Stimulated activated effector memory CD8-positive, alpha-beta T cell treated with anti-CD3 and anti-CD28 coated beads, Interleukin-12 subunit alpha, Interleukin-12 subunit beta, amount 100 ng/mL, for 72 hours (primary cell): Measurements from ENCODE around the gene CPZ.

Source experiments
- ATAC-seq: fragments of 150-1000 bp; cut with Tn5 transposase; 2 replicates; pipeline ENCODE4 v1.10.0; 2021
- DNase-seq, 2 donors: peaks; one replicate each; pipeline ENCODE4 v3.0.0; 2021 to 2022; ENCODE audit warnings: low spot score in 2 of 2
- H3K27ac Mint-ChIP-seq: one replicate; pipeline ENCODE4 v1.8.0; 2022; ENCODE audit warnings: mild to moderate bottlenecking, mixed read lengths
- H3K36me3 Mint-ChIP-seq: one replicate; pipeline ENCODE4 v1.8.0; 2022; ENCODE audit warnings: mild to moderate bottlenecking, mixed read lengths
- H3K4me1 Mint-ChIP-seq: one replicate; pipeline ENCODE4 v1.8.0; 2022; ENCODE audit warnings: mixed read lengths
- H3K4me3 Mint-ChIP-seq: one replicate; pipeline ENCODE4 v1.8.0; 2022; ENCODE audit warnings: mild to moderate bottlenecking, mixed read lengths
- H3K9me3 Mint-ChIP-seq: one replicate; pipeline ENCODE4 v1.8.0; 2022; ENCODE audit warnings: mixed read lengths

CPZ gene

DNA sequence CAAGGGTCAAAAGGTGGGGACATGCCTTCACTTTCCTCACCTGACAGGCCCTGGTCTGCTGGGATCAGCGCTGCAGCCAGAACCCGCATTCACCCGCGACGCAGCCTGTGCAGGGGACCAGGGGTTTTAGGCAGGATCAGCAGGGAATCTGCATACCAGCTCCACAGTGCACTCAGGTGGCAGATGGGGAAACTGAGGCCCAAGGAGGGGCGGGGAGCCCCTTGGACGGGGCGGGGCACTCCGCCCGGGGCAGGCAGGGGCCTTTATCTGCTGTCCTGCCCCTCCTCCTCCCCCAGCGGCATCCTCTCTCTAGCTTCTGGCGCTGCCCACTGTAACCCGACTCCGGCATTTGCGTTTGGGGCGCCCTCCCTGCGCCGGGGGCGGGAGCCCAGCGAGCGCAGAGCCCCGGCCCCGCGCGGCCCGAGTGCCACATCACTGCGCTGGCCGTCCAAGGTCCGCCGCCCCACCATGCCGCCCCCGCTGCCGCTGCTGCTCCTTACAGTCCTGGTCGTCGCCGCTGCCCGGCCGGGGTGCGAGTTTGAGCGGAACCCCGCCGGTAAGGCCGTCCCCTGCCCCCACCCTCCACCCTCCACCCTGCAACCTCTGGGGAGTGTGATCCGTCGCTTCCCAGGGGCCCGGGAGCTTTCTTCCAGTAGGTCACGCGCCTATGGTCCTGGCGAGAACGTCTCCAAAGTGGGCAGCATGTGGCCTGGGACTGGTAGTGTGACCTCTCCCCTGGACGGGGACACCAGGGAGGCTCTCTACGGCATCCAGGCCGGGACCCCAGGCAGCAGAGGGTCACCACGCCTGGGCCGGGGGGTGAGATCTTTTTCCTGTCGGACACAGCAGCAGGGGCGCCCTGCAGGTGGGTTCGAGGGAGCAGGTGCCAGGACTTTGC lies at the start of gene CPZ:
TSS of gene CPZ (plus strand) at position 400 of the 898 bp plus-strand sequence. CDS start at position 469, 69 bp downstream.
- Mint-ChIP-seq H3K4me1 (peaks cover 9% of the 10 kb centered on the region), H3K4me3 (no peak within 1 kb of the TSS), H3K27ac (no peak within 1 kb of the TSS), H3K9me3 (no peaks in the 10 kb centered on the region), H3K36me3 (no peaks in the 10 kb centered on the region)
- DNase-seq, result no peak
- no peak for ATAC-seq

DNA sequence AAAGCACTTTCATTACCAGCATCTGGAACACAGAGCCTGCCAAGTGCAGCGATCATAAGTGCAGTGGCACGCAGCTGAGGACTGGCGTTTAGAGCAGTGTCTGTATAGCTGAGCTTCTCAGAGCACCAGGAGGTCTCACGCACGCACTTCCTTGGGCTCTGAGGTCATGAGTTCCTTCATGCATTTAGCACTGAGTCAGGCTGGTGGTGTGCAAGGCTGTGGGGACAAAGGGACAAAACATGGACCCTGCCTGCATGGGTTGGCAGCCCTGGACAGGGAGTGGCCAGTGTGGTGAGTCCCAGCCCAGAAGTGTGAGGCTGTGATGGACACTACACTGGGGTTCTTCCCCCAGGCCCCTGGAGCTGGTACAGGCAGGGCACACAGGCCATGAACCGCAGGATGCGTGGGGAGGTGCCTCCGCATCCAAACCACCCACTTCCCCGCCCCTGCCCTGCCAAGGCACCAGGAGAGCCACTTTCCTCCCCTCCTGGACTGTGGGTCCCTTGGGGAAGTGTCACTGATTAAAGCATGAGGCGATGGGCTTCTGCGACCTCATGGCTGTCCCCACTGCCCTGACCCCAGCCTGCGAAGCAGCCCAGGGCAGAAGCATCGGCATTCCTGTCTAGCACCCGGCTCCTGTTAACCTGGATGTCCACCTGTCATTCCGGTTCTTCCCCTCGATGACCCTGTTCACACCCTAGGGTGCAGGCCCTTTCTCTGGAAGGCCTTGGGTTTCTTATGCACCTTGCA lies 49.6 kb upstream of the CPZ start:
- Mint-ChIP-seq H3K4me3 (no peak overlapping the region), H3K9me3 (no peaks in the 10 kb centered on the region), H3K27ac (no peak overlapping the region), H3K4me1 (peaks cover 12% of the 10 kb centered on the region), H3K36me3 (no peaks in the 10 kb centered on the region)
- DNase-seq (no peak), ATAC-seq (no peak)

DNA sequence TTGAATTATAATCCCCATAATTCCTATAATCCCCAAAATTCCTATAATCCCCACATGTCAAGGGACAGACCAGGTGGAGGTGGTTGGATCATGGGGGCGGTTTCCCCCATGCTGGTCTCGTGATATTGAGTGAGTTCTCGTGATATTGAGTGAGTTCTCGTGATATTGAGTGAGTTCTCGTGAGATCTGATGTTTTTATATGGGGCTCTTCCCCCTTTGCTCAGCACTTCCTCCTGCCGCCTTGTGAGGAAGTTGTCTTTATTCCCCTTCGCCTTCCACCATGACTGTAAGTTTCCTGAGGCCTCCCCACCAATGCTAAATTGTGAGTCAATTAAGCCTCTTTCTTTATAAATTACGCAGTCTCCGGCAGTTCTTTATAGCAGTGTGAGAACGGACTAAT lies 48.9 kb upstream of the CPZ start:
- Mint-ChIP-seq H3K4me1 (peaks cover 8% of the 10 kb centered on the region), H3K27ac (no peak overlapping the region), H3K9me3 (no peaks in the 10 kb centered on the region), H3K4me3 (no peak overlapping the region), H3K36me3 (no peaks in the 10 kb centered on the region)
- DNase-seq (no peak), ATAC-seq (no peak)

DNA sequence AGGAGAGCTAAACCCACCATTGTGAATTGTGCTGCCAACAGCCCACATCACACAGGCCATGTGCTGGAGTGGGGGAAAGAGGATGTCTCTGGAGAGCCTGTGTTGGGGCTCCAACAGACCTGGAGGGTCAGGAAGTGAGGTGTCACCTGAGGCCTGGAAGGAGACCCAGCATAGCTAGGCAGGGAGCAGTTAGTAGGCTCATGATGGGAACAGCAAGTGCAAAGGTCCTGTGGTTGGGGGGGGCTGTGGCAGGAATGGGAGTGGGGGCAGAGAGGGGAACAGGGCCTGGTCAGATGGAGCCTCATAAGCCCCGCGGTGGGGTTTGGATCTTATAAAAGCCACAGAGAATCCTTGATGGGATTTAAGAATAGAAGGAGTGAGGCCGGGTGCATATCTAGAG lies 48.3 kb upstream of the CPZ start:
- no peak for ATAC-seq
- H3K4me1 Mint-ChIP-seq, result peaks cover 4% of the 10 kb centered on the region
- no peak overlapping the region for H3K27ac Mint-ChIP-seq
- no peak for DNase-seq
- H3K4me3 Mint-ChIP-seq, result no peak overlapping the region
- no peaks in the 10 kb centered on the region for H3K9me3 Mint-ChIP-seq
- H3K36me3 Mint-ChIP-seq, result no peaks in the 10 kb centered on the region

DNA sequence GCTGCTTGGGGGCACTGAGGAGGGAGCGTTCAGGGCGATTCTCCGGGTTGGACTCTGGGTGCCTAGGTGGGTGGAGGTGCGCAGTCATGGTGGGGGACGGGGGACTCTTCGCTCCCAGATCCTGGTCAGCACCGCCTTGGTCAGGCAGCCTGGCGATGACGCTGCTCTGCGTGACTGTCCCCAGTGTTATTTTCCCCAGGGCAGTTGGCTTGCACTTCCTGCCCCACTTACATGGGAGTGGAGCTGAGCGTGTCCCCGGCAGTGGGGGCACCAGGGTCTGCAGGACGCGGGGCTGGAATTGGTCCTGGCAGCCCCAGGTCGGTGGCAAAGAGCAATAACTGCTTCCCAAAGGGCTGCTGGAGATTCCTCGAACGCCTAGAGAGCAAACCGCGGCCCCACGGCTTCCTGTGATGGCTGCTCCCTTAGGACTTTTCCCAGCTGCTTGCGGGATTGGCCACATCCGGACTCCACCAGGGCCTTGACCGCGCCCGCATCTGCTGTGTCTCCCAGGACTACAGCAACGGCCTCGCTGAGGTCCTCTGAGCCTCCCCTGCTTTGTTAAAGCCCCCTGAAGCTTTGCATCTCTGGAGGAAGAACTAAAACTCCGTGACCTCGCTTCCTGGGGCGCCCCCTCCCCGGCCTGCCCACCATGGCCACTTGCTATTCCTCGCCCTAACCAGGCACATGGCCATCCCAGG lies 47.7 kb upstream of the CPZ start:
- Mint-ChIP-seq H3K4me1 (no peaks in the 10 kb centered on the region), H3K4me3 (no peak overlapping the region), H3K36me3 (no peaks in the 10 kb centered on the region), H3K27ac (no peak overlapping the region), H3K9me3 (no peaks in the 10 kb centered on the region)
- no peak for DNase-seq
- no peak for ATAC-seq

DNA sequence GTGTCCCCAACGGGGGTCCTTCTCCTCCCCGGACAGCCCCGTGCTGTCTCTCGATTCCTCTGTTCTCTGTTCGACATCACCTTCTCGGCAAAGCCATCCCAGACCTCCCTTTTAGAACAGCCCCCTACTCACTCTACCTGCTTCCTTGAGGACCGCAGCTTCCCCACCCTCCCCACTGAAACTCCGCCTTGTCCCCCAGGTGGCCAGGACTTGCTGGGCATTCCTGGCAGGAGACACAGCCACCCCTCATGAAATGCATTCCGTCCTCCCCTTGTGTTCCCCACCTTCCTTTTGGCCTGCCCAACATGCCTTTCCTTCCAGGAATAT lies 47.2 kb upstream of the CPZ start:
- no peak for ATAC-seq
- no peak for DNase-seq
- Mint-ChIP-seq H3K27ac (no peak overlapping the region), H3K4me1 (no peaks in the 10 kb centered on the region), H3K36me3 (no peaks in the 10 kb centered on the region), H3K4me3 (no peak overlapping the region), H3K9me3 (no peaks in the 10 kb centered on the region)

DNA sequence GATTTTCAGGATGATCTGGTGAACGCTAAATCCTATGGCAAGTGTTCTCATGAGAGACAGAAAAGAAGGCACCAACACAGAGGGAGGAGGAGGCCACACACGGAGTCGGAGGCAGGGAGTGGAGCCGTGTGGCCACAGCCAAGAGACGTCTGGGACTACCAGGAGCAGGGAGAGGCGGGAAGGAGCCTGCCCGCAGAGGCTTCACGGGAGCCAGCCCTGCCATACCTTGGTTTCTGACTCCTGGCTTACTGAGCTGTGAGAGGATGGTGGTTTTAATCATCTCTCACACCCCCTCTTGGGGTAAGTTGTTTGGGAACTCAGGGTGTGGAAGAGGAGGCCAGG lies 45.8 kb upstream of the CPZ start:
- no peaks in the 10 kb centered on the region for H3K9me3 Mint-ChIP-seq
- H3K36me3 Mint-ChIP-seq, result no peaks in the 10 kb centered on the region
- no peak overlapping the region for H3K4me3 Mint-ChIP-seq
- DNase-seq (no peak), ATAC-seq (no peak)
- no peaks in the 10 kb centered on the region for H3K4me1 Mint-ChIP-seq
- H3K27ac Mint-ChIP-seq, result no peak overlapping the region

DNA sequence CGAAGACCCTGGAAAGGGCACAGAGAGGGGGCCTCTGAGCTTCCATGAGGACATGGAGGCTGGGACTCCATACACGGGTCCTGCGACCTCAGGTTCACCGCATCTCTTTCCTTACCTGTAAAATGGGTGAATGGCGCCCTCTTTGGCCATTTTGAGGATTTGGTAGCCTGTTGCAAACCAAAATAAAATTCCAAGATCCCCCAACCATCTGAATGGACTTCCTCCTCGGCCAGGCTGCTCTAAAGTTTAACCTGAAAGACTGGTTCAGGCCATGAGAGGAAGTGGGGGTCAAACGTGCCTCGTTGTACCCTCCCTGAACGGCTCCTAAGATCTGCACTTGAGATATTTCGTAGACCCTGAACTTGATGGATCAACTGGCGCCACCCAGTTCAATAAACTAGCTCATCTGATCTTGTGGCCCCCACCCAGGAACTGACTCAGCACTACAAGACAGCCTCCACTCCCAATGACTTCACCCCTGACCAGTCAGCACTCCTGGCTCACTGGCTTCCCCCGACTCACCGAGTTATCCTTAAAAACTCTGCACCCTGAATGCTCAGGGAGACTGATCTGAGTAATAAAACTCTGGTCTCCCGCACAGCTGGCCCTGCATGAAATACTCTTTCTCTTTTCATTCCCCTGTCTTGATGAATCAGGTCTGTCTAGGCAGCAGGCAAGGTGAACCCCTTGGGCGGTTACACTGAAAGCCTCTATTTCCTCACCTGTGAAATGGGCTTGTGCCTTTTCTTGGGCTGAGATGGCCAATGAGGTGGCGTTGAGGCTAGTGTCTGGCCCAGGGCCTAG lies 45.3 kb upstream of the CPZ start:
- Mint-ChIP-seq H3K27ac (no peak overlapping the region), H3K4me1 (no peaks in the 10 kb centered on the region), H3K36me3 (no peaks in the 10 kb centered on the region), H3K9me3 (no peaks in the 10 kb centered on the region), H3K4me3 (no peak overlapping the region)
- ATAC-seq, result no peak
- no peak for DNase-seq

DNA sequence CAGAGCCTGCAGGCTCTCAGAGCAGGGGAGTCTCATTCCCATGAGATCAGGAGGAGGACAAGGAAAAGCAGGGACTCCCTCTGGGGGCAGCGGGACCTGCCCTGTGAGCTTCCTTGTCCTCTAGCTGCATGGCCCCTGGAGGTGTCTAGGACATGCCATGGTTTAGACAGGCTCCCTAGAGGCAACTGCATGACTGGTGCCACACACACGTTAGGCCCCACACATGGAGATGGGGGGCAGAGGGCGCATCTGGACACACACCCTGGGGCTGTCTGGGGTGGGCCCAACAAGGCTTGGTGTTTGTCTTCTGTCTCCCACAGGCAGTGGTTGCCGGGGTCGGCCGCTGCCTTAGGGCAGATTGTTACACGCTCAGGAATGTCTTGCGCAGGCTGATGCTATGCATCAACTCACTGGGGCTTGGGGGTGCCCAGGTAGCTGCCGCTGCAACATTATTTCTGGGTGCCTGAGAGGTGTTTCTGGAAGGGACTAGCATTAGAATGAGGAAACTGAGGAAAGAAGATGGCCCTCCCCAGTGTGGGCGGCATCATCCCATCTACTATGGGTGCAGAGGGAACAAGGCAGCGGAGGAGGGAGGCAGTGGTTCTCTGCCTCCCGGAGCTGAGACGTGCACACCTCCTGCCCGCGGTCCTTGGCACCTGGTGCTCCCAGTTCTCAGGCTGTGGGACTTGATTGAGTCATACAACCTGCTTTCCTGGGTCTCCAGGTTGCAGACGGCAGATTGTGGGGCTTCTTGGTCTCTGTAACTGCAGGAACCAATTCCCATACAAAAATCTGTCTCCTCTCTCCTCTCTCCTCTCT lies 44.4 kb upstream of the CPZ start:
- no peak overlapping the region for H3K27ac Mint-ChIP-seq
- H3K4me3 Mint-ChIP-seq, result no peak overlapping the region
- H3K9me3 Mint-ChIP-seq, result no peaks in the 10 kb centered on the region
- ATAC-seq, result no peak
- no peaks in the 10 kb centered on the region for H3K4me1 Mint-ChIP-seq
- H3K36me3 Mint-ChIP-seq, result no peaks in the 10 kb centered on the region
- no peak for DNase-seq

DNA sequence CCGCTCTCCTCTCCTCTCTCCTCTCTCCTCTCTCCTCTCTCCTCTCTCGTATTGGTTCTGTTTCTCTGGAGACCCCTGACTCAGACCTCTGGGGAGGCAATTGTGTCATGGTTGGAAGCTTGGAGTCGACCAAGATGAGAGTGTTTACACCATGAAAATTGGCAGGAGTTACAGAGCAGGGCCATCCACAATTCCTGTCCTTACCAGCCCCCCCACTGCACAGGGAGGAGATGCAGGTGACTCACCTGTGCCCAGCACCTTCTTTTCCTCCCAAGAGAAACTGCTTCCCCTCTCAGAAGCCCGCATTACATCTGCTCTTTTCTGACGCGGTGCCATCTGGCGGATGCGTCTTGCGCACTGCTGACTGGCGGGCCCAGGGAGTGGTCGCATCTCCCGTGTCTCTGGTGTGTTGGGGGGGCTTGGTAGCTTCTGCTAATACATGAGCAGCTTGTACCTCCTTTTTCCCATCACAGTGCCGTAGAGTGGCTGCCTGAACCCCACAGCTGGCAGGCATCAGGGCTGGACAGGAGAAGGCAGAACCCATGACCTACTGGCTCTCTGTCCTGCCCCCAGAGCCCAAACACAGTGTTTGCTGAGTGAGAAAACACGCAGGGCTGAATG lies 43.7 kb upstream of the CPZ start:
- no peaks in the 10 kb centered on the region for H3K9me3 Mint-ChIP-seq
- H3K4me1 Mint-ChIP-seq, result no peaks in the 10 kb centered on the region
- H3K36me3 Mint-ChIP-seq, result no peaks in the 10 kb centered on the region
- ATAC-seq, result no peak
- no peak overlapping the region for H3K27ac Mint-ChIP-seq
- H3K4me3 Mint-ChIP-seq, result no peak overlapping the region
- no peak for DNase-seq

DNA sequence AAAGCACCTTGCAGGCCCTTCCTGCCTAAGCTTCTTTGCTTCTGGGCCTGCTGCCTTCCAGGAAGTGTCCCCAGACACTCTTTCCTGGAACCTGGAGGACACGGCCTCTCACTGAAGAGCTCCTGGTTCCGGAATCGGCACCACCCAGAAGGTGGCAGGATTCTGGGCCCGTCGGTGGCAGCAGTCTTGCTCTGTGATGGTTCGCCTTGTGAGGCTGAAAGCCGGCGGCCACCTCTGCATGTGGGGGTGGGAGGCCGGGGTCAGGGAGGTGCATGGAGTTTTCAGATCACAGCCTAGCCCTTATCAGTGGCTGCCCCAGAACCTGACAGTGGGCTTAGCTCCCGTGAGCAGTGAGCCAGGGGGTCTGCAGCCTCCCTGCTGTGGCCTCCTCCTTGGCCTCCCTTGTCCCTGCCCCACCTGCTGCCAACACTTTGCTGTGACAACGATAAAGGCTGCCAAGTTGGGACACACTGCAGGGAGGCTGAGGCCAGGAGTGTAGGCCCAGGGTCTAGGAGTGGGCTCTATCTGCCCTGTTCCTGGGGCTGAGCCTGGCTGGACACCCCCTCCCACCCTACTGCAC lies 43.1 kb upstream of the CPZ start:
- Mint-ChIP-seq H3K9me3 (no peaks in the 10 kb centered on the region), H3K4me3 (no peak overlapping the region), H3K27ac (no peak overlapping the region), H3K36me3 (no peaks in the 10 kb centered on the region), H3K4me1 (no peaks in the 10 kb centered on the region)
- DNase-seq (no peak), ATAC-seq (no peak)

DNA sequence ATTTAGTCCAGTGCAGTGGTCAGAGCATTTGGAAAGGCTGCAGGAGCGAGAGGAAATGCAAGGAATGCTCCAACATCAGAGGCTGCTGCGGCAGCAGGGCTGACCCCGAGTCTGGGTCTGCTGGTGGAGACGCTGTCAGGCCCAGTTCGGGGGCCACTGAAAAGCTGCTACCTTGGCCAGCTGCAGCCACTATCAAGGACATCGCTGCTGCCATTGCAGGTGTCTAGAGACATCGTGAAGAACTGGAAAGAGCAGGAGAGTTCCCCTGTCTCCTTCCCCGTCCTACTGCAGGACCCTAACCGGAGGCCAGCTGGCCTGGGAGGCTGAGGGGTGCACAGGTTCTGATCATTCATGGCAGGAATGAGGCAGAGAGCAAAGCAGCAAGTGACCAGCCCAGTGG lies 41.9 kb upstream of the CPZ start:
- H3K27ac Mint-ChIP-seq, result no peak overlapping the region
- no peaks in the 10 kb centered on the region for H3K4me1 Mint-ChIP-seq
- ATAC-seq (no peak), DNase-seq (no peak)
- no peaks in the 10 kb centered on the region for H3K9me3 Mint-ChIP-seq
- H3K4me3 Mint-ChIP-seq, result no peak overlapping the region
- H3K36me3 Mint-ChIP-seq, result no peaks in the 10 kb centered on the region

DNA sequence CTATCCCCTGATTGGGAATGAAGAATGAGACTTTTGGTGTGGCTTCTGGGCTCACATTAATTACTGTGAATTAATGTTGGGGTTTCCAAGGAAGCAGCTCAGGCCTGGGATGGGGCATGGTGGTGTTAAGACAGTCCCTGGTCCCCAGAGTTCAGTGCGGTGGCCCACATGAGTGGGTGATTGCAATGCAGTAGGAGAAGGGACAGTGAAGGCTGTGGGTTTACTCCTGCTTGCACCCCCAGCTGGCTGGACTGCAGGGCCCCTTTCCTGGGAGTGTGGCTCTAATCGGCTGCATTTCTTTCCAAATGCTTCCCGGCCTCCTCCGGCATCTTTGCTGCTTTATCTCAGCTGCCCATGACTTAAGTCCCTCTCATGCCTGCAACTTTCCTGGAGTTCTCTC lies 40.5 kb upstream of the CPZ start:
- DNase-seq (no peak), ATAC-seq (no peak)
- no peak overlapping the region for H3K4me3 Mint-ChIP-seq
- H3K9me3 Mint-ChIP-seq, result no peaks in the 10 kb centered on the region
- H3K36me3 Mint-ChIP-seq, result no peaks in the 10 kb centered on the region
- no peaks in the 10 kb centered on the region for H3K4me1 Mint-ChIP-seq
- H3K27ac Mint-ChIP-seq, result no peak overlapping the region
